ENCODE measurements around the gene LGALSL.

Gene LGALSL

DNA sequence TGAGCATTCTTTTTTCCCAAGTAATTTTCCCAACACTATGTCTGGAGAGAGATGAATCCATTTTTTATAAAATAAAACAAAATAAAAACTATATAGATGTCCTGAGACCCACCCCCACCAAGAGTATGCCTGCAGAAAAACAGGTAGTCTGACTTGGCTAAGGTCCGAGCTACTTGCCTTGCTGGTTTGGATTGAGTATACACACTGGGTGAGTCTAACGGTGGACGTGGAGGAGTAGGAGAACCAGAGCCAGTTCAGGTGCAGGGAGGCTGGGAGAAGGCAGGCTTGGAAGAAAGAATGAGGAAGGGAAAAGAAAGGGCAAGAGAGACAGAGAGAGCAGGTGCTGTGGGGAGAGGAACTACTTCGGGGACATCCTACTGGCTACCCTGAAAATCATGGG lies 48.9 kb downstream of the LGALSL start:
- TF ChIP-seq, protein P1, sequence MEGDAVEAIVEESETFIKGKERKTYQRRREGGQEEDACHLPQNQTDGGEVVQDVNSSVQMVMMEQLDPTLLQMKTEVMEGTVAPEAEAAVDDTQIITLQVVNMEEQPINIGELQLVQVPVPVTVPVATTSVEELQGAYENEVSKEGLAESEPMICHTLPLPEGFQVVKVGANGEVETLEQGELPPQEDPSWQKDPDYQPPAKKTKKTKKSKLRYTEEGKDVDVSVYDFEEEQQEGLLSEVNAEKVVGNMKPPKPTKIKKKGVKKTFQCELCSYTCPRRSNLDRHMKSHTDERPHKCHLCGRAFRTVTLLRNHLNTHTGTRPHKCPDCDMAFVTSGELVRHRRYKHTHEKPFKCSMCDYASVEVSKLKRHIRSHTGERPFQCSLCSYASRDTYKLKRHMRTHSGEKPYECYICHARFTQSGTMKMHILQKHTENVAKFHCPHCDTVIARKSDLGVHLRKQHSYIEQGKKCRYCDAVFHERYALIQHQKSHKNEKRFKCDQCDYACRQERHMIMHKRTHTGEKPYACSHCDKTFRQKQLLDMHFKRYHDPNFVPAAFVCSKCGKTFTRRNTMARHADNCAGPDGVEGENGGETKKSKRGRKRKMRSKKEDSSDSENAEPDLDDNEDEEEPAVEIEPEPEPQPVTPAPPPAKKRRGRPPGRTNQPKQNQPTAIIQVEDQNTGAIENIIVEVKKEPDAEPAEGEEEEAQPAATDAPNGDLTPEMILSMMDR (conservative IDR thresholded peaks at IDR 0.05; ENCODE audit: low read depth, low read length) = no peak
- no peak overlapping the region for H3K4me3 ChIP-seq (ENCODE audit: low read depth, low read length)
- DNase-seq (ENCODE audit: low read depth) = no peak

- TF ChIP-seq, protein P1 (conservative IDR thresholded peaks at IDR 0.05; ENCODE audit: low read depth, low read length) = no peak
- no peak for DNase-seq (ENCODE audit: low read depth)
- no peak overlapping the region for H3K4me3 ChIP-seq (ENCODE audit: low read depth, low read length)
Observed at GRCh38 chr2:64504774-64505720, 51.1 kb downstream of the LGALSL start.

- H3K4me3 ChIP-seq (ENCODE audit: low read depth, low read length) = no peak overlapping the region
- TF ChIP-seq, protein P1 (conservative IDR thresholded peaks at IDR 0.05; ENCODE audit: low read depth, low read length) = no peak
- no peak for DNase-seq (ENCODE audit: low read depth)
Observed at GRCh38 chr2:64506686-64507085, 52.7 kb downstream of the LGALSL start.

All from choroid plexus epithelial cell (primary cell).